ENCODE data around the gene AGBL3. TPM values are rescaled to one million over a fixed set of nuclear protein-coding genes. Genes with fewer than 3 reads are reported as not detected.

AGBL3 gene
- polyA plus RNA-seq, 1 experiment = 0.32 TPM

- POLR2A ChIA-PET = no interaction called here
- CTCF ChIA-PET = interaction anchor here (0.6 kb wide), 1 partner anchor 32 kb away, joined by 3 read pairs; no protein-coding TSS in a partner anchor
These were observed 5.4 kb downstream of the AGBL3 start for GRCh38 chr7:134991469-134992339.

GRCh38 chr7:134992626-134993179, 6.4 kb downstream of the AGBL3 start:
- TF ChIP-seq CTCF (IDR thresholded peaks at IDR 0.05; ENCODE audit: insufficient read depth, low read depth, low read length) = no peak
- Histone ChIP-seq H3K36me3 (ENCODE audit: control insufficient read depth, insufficient read depth, low read length) (no peaks in the 10 kb centered on the region; the same call in 1 of the 2 replicates), H3K27me3 (ENCODE audit: control insufficient read depth, insufficient read depth, low read length) (no peaks in the 10 kb centered on the region), H3K4me3 (ENCODE audit: low read depth, low read length) (no peak overlapping the region)
- CTCF ChIA-PET = no interaction called here
- POLR2A ChIA-PET = no interaction called here
- no peak for DNase-seq (ENCODE audit: low read depth)

More at GRCh38 chr7:134991469-134992339, 5.4 kb downstream of the AGBL3 start:
- no peaks in the 10 kb centered on the region for H3K27me3 ChIP-seq (ENCODE audit: control insufficient read depth, insufficient read depth, low read length)
- no peaks in the 10 kb centered on the region; the same call in 1 of the 2 replicates for H3K36me3 ChIP-seq (ENCODE audit: control insufficient read depth, insufficient read depth, low read length)
- TF ChIP-seq CTCF (IDR thresholded peaks at IDR 0.05; ENCODE audit: insufficient read depth, low read depth, low read length) = no peak
- no peak for DNase-seq (ENCODE audit: low read depth)
- H3K4me3 ChIP-seq (ENCODE audit: low read depth, low read length) = no peak overlapping the region

GRCh38 chr7:134993877-134994456, 7.7 kb downstream of the AGBL3 start:
- H3K4me3 ChIP-seq (ENCODE audit: low read depth, low read length) = no peak overlapping the region
- no peak for TF ChIP-seq CTCF (IDR thresholded peaks at IDR 0.05; ENCODE audit: insufficient read depth, low read depth, low read length)
- CTCF ChIA-PET = no interaction called here
- POLR2A ChIA-PET = no interaction called here
- no peak for DNase-seq (ENCODE audit: low read depth)
- no peaks in the 10 kb centered on the region for H3K27me3 ChIP-seq (ENCODE audit: control insufficient read depth, insufficient read depth, low read length)
- no peaks in the 10 kb centered on the region; the same call in 1 of the 2 replicates for H3K36me3 ChIP-seq (ENCODE audit: control insufficient read depth, insufficient read depth, low read length)

GRCh38 chr7:134995239-134996096, 9.2 kb downstream of the AGBL3 start:
- TF ChIP-seq CTCF (IDR thresholded peaks at IDR 0.05; ENCODE audit: insufficient read depth, low read depth, low read length) = no peak
- H3K36me3 ChIP-seq (ENCODE audit: control insufficient read depth, insufficient read depth, low read length) = no peaks in the 10 kb centered on the region; the same call in 1 of the 2 replicates
- ChIA-PET CTCF (interaction anchor here (1.0 kb wide), 1 partner anchor 8 kb away, joined by 4 read pairs; no protein-coding TSS in a partner anchor), POLR2A (no interaction called here)
- no peak overlapping the region for H3K4me3 ChIP-seq (ENCODE audit: low read depth, low read length)
- no peaks in the 10 kb centered on the region for H3K27me3 ChIP-seq (ENCODE audit: control insufficient read depth, insufficient read depth, low read length)
- DNase-seq (ENCODE audit: low read depth) = no peak

Data from BJ (cell line).